Measurements from ENCODE around the gene SPRED3. TPM values are rescaled to one million over a fixed set of nuclear protein-coding genes. Genes with fewer than 3 reads are reported as not detected.
"Not testable (repeated sequence)": the region's sequence is repeated elsewhere in the genome, so short reads cannot be mapped to it uniquely, and the experiment has no call there.

Gene SPRED3
- polyA plus RNA-seq, 6 donors from 2014 or later = not detected

DNA sequence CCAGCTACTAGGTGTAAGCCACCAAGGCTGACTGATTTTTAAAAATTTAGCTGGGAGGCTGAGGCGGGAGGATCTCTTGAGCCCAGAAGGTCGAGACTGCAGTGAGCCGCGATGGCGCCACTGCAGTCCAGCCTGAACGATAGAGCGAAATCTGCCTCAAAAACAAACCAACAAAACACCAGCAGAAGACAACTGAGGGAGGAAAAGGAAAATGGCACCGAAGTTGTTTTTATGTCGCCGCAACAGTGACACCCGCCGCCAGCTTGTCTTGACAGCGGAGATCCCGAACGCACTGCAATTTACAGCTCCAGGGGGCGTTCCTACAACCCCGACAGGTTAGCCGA is 14.1 kb downstream of the SPRED3 start:
- ATAC-seq (ENCODE audit: low read depth in 2 of 2) (no peak), DNase-seq (no peak)
- Mint-ChIP-seq H3K36me3 (no peaks in the 10 kb centered on the region), H3K4me3 (peak overlapping the region; percentile 88 to 96 (median 92)), H3K27me3 (peaks cover 0 to 28% (median 22%) of the 10 kb centered on the region in 3 donors), H3K9me3 (no peaks in the 10 kb centered on the region), H3K27ac (peak overlapping the region; percentile 63 to 95 (median 89)), H3K4me1 (peaks cover 4 to 24% (median 18%) of the 10 kb centered on the region in 3 donors)

DNA sequence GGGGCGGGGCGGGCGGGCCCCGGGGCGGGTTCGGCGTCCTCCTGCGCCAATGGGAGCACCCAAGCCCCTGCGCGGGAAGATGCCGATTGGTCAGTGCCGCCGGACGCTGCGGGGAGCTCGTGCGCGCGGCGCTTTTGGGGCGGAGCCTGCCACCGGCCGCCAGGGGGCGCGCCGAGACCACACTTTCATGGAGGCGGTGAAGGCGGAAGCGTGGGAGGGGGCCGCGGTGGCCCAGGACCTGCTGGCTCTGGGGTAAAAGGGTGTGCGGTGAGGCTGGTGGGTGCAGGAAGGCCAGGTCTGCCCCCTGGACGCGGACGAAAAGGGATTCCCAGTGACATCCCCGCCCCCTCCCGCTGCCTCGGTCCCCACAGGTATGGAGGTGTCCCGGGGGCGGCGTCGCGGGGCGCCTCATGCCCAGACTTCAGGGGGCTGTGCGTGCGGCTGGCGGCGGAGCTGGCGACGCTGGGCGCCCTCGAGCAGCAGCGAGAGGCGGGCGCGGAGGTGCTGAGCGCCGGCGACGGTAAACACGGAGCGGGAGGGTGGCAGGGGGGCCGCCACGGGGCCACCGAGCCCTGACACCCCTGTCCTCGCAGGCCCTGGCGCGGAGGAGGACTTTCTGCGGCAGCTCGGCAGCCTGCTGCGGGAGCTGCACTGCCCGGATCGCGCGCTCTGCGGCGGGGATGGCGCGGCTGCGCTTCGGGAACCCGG is 14.6 kb downstream of the SPRED3 start, which contains the start of gene FAM98C:
TSS of gene FAM98C (plus strand) at position 127 of the 708 bp plus-strand sequence. CDS start at position 188, 61 bp downstream.
- peaks cover 4 to 24% (median 18%) of the 10 kb centered on the region in 3 donors for H3K4me1 Mint-ChIP-seq
- DNase-seq (peak; percentile 99), ATAC-seq (ENCODE audit: low read depth in 2 of 2) (peak; percentile 93 to 95)
- H3K4me3 Mint-ChIP-seq = peak within 1 kb of the TSS; percentile 88 to 96 (median 92)
- peak within 1 kb of the TSS; percentile 80 to 95 (median 89) for H3K27ac Mint-ChIP-seq
- H3K36me3 Mint-ChIP-seq = no peaks in the 10 kb centered on the region
- H3K27me3 Mint-ChIP-seq = peaks cover 0 to 25% (median 20%) of the 10 kb centered on the region in 3 donors
- H3K9me3 Mint-ChIP-seq = no peaks in the 10 kb centered on the region

DNA sequence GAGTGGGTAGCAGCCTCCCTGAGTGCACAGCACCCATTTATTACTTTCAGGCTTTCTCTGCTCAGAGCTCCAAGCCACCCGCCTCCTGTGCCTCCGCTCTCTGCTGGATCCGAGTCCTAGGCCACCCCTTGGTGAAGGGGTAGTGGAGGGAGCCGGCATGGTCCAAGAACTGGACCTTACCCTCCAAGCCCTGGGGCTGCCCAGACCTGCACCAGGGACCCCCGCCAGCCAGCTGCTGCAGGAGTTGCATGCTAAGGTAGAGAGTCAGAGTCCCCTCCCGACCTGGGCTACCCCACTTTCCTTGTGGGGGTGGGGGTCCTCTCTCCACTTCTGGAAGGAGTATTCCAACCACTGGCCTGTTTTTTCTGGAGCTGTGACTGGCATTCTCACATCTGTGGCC is 16.4 kb downstream of the SPRED3 start:
- H3K9me3 Mint-ChIP-seq = no peaks in the 10 kb centered on the region
- peaks cover 0 to 8% of the 10 kb centered on the region in 2 donors for H3K36me3 Mint-ChIP-seq
- ATAC-seq (ENCODE audit: low read depth in 2 of 2) (no peak), DNase-seq (no peak)
- peaks cover 7 to 24% (median 18%) of the 10 kb centered on the region in 3 donors for H3K4me1 Mint-ChIP-seq
- peaks cover 0 to 9% (median 8%) of the 10 kb centered on the region in 3 donors for H3K27me3 Mint-ChIP-seq
- peak overlapping the region in 2 of 6 donors; percentile 15 to 36 for H3K27ac Mint-ChIP-seq
- peak overlapping the region; percentile 42 to 94 (median 79) for H3K4me3 Mint-ChIP-seq

DNA sequence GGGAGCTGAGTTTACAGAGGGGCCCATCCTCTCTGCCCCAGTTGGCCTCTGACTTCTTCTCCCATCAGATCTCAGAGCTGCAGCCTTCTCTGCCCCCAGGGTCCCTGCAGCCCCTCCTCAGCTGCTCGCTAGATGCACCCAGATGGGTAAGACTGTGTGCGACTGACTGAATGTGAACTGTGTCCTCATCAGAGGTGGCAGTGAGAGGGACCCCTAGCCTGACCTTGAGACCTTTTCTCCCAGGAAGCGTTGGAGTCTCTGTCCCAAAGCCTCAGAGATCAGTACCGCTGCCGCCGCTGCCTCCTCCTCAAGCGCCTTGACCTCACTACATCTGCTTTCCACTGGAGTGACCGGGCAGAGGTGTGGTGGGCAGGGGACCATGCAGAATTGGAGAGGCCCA is 16.8 kb downstream of the SPRED3 start:
- Mint-ChIP-seq H3K4me1 (peaks cover 7 to 24% (median 18%) of the 10 kb centered on the region in 3 donors), H3K27ac (peak overlapping the region in 1 of 6 donors; percentile 15), H3K36me3 (peaks cover 0 to 8% of the 10 kb centered on the region in 2 donors), H3K27me3 (peaks cover 0 to 4% (median 4%) of the 10 kb centered on the region in 3 donors), H3K9me3 (no peaks in the 10 kb centered on the region), H3K4me3 (peak overlapping the region in 6 of 8 donors; percentile 25 to 93 (median 52))
- ATAC-seq (ENCODE audit: low read depth in 2 of 2) (no peak), DNase-seq (no peak)

DNA sequence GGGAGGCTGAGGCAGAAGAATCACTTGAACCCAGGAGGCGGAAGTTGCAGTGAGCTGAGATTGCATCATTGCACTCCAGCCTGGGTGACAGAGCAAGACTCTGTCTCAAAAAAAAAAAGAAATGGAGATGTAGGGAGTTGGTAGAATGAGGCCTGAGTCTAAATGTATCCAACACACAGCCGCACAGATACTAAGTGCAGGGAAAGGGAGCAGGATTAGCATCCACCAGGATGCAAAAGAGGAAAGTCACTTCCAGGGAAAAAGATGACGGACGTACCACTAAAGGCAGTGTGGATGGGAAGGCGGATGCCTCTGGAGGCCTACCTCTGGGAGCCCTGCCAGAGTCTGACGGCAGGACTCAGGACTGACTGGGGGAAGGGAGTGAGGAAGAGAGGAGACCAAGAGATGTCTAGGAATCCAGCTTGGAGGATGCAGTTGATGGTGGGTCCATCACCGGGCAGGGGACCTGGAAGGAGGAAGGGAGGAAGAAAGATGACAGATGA is 21.2 kb downstream of the SPRED3 start:
- Mint-ChIP-seq H3K27ac (peak overlapping the region in 2 of 6 donors; percentile 7 to 76), H3K4me3 (no peak overlapping the region), H3K36me3 (peaks cover 0 to 8% of the 10 kb centered on the region in 2 donors), H3K27me3 (no peaks in the 10 kb centered on the region), H3K4me1 (peaks cover 3 to 9% (median 3%) of the 10 kb centered on the region in 3 donors), H3K9me3 (no peaks in the 10 kb centered on the region)
- no peak for ATAC-seq (ENCODE audit: low read depth in 2 of 2)
- DNase-seq = no peak

DNA sequence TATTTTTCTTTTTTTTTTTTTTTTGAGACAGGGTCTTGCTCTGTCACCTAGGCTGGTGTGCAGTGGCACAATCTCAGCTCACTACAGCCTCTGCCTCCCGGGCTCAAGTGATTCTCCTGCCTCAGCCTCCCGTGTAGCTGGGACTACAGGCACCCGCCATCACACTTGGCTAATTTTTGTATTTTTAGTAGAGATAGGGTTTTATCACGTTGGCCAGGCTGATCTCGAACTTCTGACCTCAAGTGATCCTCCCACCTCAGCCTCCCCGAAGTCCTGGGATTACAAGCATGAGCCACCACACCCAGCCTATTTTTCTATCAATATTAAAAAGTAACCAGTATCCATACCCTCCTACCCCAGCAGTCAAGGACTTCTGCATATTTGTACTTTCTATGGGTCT is 21.9 kb downstream of the SPRED3 start:
- H3K4me3 Mint-ChIP-seq; H3K9me3 Mint-ChIP-seq; H3K36me3 Mint-ChIP-seq; H3K27me3 Mint-ChIP-seq; H3K4me1 Mint-ChIP-seq; DNase-seq; ATAC-seq (ENCODE audit: low read depth in 2 of 2): not testable (repeated sequence)
- H3K27ac Mint-ChIP-seq = peak overlapping the region in 1 of 6 donors; percentile 26

DNA sequence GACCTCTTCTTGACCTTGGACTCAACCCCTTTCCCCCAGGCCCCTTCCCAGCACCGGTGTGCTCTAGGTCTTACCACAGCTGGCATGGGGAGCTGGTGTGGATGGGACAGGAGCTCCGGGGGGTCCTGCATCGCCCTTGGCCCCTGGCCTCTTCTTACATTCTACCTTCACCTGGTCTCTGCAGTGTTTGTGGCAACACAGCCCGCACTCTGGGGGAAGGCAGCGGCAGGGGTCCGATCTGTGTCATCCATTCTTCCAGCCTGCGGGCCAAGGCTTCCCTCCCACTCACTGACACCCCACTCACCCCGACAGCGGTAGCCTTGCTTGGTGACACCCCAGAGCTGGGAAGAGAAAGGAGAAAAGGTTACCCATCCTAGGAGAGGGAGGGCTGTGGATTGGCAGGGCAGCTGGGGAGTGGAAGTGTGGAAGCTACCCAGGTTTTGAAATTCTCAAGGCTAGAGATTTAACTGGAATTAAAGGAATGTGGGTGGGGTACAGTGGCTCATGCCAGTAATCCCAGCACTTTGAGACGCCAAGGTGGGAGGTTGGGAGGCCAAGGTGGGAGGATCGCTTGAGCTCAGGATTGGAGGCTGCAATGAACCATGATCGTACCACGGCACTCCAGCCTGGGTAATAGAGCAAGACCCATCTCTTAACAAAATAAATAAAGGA is 22.7 kb downstream of the SPRED3 start:
- no peak for ATAC-seq (ENCODE audit: low read depth in 2 of 2)

DNA sequence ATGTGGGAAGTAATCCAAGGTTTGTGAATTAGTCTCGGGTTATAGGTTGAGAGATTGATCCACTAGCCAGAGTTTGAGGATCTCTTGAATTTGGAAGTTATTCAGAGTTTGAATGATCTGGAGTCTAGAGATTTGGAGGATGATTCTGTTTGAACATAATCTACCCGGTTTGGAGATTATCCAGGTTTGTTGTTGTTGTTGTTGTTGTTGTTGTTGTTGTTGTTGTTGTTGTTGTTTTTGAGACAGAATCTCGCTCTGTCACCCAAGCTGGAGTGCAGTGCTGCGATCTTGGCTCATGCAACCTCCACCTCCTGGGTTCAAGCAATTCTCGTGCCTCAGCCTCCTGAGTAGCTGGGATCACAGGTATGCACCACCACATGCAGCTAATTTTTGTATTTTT is 23.4 kb downstream of the SPRED3 start:
- H3K4me3 Mint-ChIP-seq; H3K27me3 Mint-ChIP-seq; ATAC-seq (ENCODE audit: low read depth in 2 of 2); DNase-seq; H3K4me1 Mint-ChIP-seq; H3K9me3 Mint-ChIP-seq; H3K36me3 Mint-ChIP-seq: not testable (repeated sequence)
- H3K27ac Mint-ChIP-seq = peak overlapping the region in 1 of 6 donors; percentile 83

More for the DNA sequence above, 22.7 kb downstream of the SPRED3 start:
- H3K4me3 Mint-ChIP-seq = no peak overlapping the region
- no peak overlapping the region for H3K27ac Mint-ChIP-seq
- H3K9me3 Mint-ChIP-seq = no peaks in the 10 kb centered on the region
- H3K36me3 Mint-ChIP-seq = peaks cover 0 to 8% of the 10 kb centered on the region in 2 donors
- H3K27me3 Mint-ChIP-seq = no peaks in the 10 kb centered on the region
- DNase-seq = no peak
- H3K4me1 Mint-ChIP-seq = peaks cover 0 to 3% (median 0%) of the 10 kb centered on the region in 3 donors

DNA sequence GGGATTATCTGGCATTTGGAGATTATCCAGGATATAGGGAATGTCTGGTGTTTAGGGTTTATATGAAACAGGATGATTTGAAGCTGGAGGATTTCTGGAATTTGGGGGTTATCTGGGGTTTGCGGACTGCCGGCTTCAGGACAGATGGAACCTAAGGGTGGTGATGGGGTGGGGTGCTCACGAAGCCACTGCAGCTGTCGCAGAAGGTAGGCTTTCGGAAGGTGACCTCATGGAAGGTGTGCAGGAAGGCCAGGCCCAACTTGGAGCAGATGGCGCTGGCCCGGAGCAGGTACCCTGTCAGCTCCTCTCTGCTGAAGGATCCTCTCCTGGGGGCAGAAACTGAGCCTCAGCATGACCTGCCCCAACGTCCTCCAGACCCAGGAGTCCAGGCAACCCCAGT is 24.0 kb downstream of the SPRED3 start:
- no peaks in the 10 kb centered on the region for H3K27me3 Mint-ChIP-seq
- H3K27ac Mint-ChIP-seq = no peak overlapping the region
- peaks cover 0 to 8% of the 10 kb centered on the region in 2 donors for H3K36me3 Mint-ChIP-seq
- H3K9me3 Mint-ChIP-seq = no peaks in the 10 kb centered on the region
- peaks cover 10 to 13% (median 10%) of the 10 kb centered on the region in 3 donors for H3K4me1 Mint-ChIP-seq
- no peak for ATAC-seq (ENCODE audit: low read depth in 2 of 2)
- no peak for DNase-seq
- H3K4me3 Mint-ChIP-seq = no peak overlapping the region

DNA sequence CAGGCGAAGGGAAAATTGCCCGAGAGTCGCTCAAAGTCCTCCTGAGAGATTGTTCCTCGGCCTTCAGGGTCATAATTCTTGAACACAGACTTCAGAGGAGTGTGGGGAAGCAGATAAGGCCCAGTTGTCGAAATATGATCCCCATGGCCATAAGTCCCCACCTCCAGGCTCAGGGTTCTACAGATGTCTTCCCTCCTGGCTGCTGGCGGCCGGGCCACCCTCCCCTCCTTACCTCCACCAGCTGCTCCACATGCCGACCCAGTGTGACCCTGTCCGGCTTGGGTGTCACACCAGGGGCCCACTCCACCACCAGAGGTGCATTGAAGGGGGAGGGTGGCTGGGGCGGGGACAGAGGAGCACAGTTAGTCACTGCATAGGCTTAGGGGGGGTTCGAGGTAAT is 24.5 kb downstream of the SPRED3 start:
- Mint-ChIP-seq H3K27me3 (no peaks in the 10 kb centered on the region), H3K4me3 (no peak overlapping the region), H3K36me3 (peaks cover 0 to 8% of the 10 kb centered on the region in 2 donors), H3K9me3 (no peaks in the 10 kb centered on the region), H3K4me1 (peaks cover 14 to 18% (median 15%) of the 10 kb centered on the region in 3 donors), H3K27ac (no peak overlapping the region)
- ATAC-seq (ENCODE audit: low read depth in 2 of 2) = no peak
- DNase-seq = no peak

DNA sequence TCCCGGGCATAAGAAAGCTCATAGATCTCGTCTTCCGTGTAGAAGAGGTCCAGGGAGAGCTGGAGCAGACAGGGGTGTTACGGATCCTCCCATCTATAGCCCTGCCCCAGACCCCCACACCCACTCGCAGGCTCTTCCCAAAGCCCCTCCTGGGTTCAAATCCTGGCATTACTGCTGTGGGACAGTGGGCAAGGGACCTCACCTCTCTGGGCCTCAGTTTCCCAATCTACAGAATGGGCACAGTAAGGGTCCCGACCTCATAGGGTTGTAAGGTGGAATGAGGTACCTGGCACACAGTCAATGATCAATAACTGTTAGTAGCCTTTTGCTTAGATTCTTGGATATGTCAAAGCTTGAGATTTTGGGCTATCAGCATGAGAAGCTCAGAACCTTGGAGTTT is 24.9 kb downstream of the SPRED3 start:
- H3K36me3 Mint-ChIP-seq = peaks cover 0 to 5% of the 10 kb centered on the region in 2 donors
- ATAC-seq (ENCODE audit: low read depth in 2 of 2) (no peak), DNase-seq (no peak)
- no peaks in the 10 kb centered on the region for H3K27me3 Mint-ChIP-seq
- H3K9me3 Mint-ChIP-seq = no peaks in the 10 kb centered on the region
- H3K27ac Mint-ChIP-seq = no peak overlapping the region
- peaks cover 19 to 21% (median 20%) of the 10 kb centered on the region in 3 donors for H3K4me1 Mint-ChIP-seq
- H3K4me3 Mint-ChIP-seq = no peak overlapping the region

DNA sequence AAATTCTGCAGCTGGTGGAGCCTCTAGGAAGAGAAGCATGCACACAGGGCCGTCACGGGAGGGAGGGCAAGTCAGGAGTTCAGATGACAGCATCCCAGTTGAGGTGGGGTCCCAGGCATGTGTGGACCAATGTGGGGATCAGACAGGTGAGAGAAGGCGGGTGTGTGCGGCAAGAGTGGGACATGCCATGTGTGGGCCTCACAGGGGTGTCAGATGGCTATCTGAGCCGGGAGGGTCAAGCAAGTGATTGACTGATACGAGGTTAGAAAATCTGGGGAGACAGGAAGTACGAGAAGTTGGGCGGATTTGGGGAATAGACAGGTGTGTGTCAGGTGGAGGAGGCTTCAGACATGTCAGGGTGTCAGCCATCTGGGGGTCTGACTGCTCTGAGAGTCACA is 28.6 kb downstream of the SPRED3 start:
- Mint-ChIP-seq H3K27me3 (no peaks in the 10 kb centered on the region), H3K4me1 (peaks cover 24 to 27% (median 25%) of the 10 kb centered on the region in 3 donors), H3K27ac (peak overlapping the region; percentile 71 to 98 (median 93)), H3K36me3 (no peaks in the 10 kb centered on the region), H3K4me3 (peak overlapping the region; percentile 79 to 94 (median 90)), H3K9me3 (no peaks in the 10 kb centered on the region)
- DNase-seq (no peak), ATAC-seq (ENCODE audit: low read depth in 2 of 2) (no peak)

DNA sequence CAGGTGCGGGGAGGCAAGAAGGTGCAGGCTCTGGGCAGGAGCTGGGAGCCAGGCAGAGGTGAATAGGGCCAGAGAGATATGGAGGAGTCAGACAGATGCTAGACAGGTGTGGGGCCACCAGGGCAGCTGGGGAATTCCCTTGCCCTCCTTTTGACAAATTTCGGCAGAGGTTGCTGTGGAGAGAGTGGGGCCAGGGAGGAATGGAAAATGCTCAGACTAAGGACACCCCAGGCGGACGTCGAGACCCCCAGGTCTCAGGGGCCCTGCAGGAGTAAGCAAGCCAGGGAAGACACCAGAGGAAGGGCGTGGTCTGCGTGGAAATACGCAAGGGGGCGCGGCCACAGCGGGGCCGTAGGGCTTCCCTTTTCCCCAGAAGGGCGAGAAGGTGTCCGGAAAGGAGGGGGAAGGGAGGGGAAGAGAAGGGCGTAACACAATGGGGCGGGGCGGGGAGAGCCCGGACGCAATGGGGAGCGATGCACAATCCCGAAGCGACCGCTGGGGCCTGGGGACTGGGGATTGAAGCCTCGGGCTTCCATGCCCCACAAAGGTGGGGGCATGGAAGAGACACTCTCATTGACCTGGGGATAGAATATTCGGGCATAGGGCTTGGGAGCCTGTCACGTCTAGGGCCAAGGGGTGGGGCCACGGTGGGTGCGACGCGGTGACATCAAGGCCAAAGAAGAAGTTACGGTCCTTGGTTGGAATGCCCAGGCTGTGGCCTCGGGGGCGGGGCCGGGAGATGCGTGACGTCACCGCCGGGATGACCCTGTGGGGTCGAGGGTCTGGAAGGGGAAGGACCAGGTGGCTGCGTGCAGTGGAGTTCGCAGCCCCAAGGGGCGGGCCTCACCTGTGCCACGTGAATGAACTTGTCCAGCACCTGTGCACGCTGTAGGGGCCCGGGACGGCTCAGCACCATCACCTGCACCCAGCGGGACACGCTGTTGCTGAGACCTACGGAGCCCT is 29.3 kb downstream of the SPRED3 start:
- Mint-ChIP-seq H3K9me3 (no peaks in the 10 kb centered on the region), H3K36me3 (no peaks in the 10 kb centered on the region), H3K27ac (peak overlapping the region; percentile 71 to 98 (median 93)), H3K4me3 (peak overlapping the region; percentile 79 to 94 (median 90)), H3K27me3 (no peaks in the 10 kb centered on the region), H3K4me1 (peaks cover 24 to 27% (median 25%) of the 10 kb centered on the region in 3 donors)
- DNase-seq (peak; percentile 50), ATAC-seq (ENCODE audit: low read depth in 2 of 2) (peak; percentile 85 to 88)

All from naive B cell (primary cell).